Activated T-cell treated with anti-CD3 and anti-CD28 coated beads, Interleukin-2, amount 50 U/mL, for 48 hours (primary cell): ENCODE results near the gene SLC35G2.
"Not testable (repeated sequence)": the region's sequence is repeated elsewhere in the genome, so short reads cannot be mapped to it uniquely, and the experiment has no call there.

Experiments used
- DNase-seq, 2 experiments: peaks; one replicate each; pipeline ENCODE4 v3.0.0-alpha.2; 2020

Gene SLC35G2

DNA sequence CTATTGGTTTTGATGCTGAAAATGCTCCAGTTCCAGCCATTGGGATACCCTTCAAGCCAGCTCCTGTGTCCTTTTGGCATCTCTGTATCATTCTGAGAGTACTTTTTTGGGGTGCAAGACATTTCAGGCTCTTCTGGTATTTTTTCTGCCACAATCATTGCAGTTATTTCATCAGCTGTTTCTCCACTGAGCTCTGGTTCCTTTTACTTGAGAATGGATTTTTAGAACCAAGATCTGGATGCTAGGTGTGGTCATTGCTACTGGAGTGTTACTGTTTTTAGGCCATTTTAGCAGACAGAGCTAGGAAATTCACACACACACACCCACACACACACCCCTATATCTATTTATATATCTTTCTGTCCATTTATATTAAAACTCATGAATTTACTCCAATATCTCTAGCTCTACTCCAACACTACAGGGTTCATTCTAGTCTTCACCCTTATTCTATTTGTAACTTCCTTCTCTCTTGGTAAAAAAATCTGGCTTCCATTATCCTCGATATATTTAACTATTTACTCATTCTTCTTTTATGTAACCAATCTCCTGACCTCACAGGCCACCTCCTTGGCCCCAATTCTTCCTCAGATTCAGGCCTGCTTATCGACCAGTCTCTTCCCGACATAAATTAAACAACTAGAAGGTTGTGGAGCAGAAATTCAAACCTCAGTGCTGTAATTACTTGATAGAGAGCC is 17.0 kb downstream of the SLC35G2 start:
- DNase-seq = no peak

GRCh38 chr3:136836511-136837156 is 17.7 kb downstream of the SLC35G2 start:
- no peak for DNase-seq

DNA sequence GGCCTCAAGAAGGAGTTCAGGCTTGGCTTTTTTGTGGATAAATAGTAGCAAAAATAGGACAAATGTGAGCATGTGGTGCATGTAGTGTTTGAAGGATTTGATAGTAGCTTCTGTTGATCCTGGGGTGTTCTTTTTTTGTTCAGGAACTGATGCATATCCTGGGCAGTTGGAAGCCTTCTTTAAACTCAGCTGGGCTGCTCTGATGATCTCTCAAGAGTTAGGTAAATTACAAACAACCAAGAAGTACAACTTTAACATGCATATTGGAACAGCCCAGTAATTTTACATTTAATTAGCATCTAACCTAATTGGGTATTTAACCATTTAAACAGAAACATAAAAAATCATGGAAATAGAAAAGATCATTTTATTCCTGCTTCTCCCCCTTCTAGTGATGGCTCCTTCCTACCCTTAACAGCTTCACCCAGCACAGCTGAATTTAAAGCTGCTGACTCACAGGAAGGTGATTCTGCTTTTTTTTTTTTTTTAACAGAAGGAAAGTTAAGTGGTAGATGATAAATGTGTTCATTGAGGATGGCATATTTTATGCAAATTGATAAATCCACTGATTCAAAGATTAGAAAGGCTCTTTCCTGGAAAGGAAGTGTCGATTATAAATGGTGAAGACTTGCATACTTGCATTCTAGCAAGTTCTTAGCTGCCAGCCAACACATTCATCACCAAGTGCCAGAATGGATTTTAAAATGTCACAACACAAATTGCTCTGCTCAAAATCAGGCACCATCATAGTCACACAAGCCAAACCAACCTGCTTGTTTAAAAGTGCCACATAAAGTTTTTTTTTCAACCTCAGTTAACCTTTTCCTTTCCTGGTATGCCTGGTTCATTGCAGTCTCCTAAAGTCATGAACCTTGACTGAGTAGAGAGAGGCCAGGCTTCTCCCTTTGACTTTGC is 20.0 kb downstream of the SLC35G2 start:
- no peak for DNase-seq

DNA sequence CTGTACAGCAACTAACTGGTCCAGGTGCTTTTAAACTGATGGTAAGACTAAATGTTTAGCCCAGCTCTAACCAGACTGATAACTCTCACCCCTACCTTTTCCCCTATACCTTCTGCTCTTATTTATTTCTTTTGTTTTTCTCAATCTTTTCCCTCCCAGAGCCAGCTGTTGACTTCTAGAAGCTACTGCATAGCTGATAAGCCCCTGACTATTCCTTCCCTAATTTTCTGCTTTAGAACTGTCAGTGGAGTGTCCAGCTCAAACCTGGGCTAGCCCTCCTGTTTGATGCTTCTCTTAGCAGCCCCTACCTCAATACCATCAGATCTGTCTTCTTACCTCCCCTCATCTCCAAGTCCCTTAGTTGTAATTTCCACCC is 20.6 kb downstream of the SLC35G2 start:
- no peak for DNase-seq

- DNase-seq = no peak
Observed at GRCh38 chr3:136840252-136840651, 21.3 kb downstream of the SLC35G2 start.

- DNase-seq = no peak
Observed at GRCh38 chr3:136842294-136842693, 23.4 kb downstream of the SLC35G2 start.

- DNase-seq = no peak
Observed at GRCh38 chr3:136844724-136845123, 25.8 kb downstream of the SLC35G2 start.

DNA sequence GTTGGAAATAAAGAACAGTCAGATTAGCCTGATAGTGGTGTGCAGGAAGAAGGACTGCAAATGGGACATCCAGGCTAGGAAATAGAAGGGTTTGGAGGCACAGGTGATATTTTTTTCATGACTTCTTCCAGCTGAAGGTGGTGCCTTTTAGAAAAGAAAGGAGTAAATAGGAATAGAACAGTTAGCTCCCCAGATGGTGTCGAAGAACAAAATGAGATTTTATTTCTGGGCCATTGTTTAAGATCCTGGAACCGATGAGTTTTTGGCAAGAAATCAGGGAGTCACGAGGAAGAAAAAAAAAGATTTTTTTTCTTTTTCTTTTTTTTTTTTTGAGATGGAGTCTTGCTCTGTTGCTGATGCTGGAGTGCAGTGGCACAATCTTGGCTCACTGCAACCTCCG is 33.3 kb downstream of the SLC35G2 start:
- no peak for DNase-seq

DNA sequence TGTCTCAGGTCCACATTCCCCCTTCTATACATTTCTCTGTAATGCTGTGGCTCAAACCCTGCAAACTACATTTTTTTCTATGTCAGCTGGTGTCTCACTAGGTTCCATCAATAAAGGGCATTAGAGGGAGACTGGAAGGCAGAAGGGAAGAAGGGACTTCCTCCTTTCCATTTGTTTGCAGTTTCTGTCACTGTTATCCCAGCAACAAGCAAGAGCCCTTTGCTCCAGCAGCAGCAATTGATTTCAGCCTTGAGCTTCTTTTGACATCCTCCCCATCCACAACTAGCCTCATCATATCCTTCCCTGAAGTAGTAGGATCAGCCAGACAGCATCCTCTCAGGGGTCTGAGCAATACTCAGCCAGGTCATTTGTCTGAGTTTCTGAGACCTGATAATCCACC is 37.7 kb downstream of the SLC35G2 start:
- DNase-seq = no peak

GRCh38 chr3:136858381-136858780 is 39.5 kb downstream of the SLC35G2 start:
- DNase-seq = no peak

GRCh38 chr3:136860541-136860940 is 41.6 kb downstream of the SLC35G2 start:
- no peak for DNase-seq

DNA sequence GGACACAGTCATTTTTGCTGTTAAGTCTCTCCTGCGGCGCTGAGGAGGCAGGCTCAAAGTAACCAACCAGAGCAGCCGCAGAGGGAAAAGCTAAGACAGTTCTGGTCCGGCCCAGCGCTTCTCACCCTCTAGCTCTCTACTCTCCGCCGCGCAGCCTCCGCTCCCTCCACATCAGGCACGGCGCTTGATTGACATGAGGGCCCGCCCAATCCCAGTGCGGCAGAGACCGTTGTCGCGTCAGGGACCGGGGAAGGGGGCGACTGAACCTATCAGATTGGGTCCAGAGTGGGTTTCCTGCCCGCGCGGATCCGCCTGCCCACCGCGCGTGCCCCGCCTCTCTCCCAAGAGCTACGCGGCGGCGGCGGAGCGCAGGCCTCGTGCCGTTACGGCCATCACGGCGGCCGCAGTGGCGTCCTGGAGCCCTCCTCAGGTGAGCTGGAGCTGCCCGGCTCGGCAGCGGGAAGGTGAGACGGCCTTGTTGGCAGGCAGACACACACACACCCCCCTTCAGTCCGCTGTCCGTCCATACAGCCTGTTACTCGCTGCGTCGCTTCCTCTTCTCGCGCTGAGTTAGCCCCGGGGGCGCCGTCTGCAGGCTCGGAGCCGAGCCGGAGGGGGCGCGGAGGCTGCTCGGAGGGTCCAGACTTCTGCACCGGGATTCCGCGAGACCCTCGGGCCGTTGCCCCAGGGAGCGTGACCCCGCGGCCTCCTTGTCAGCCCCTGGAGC is 43.1 kb downstream of the SLC35G2 start, which contains the start of gene NCK1:
Gene NCK1 (plus strand): TSS at position 319 of the 727 bp plus-strand sequence. CDS start 65,794 bp downstream, outside the sequence.
- DNase-seq = peak; percentile 97 to 98

DNA sequence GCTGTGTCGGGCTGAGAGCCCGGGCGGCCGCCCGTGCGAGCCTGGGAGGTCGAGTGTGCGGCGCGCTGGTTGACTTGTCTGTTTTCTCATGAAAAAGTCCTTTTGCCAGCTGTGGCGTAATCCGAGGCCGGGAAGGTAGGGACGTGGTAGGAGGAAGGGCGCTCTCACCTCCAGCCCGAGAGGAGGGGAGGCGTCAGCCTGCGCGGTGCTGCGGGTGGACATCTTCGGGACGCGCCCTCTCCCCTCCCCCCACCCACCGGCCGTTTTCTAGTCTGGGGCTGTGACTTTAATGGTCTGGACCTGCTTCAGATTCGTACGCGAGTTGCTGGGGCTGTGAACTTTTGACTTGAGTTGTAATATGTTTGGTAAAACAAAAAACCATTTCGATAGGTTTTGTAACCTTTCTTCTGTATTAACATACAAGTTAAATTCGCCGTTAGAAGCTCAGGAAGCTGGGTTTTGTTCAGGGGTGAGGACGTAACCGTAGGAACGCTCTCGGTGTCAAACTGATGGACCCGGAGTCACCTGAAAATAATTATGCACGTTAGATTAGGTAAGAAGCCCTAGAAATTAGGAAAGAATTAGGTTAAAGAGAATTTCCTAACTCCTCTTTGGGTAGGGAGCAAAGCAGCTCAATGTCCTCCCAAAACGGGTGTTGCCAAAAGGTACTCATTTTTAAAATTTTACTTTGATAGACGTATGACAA is 43.8 kb downstream of the SLC35G2 start:
- peak; percentile 70 to 74 for DNase-seq

- no peak for DNase-seq
Observed at GRCh38 chr3:136869282-136869681, 50.4 kb downstream of the SLC35G2 start.

DNA sequence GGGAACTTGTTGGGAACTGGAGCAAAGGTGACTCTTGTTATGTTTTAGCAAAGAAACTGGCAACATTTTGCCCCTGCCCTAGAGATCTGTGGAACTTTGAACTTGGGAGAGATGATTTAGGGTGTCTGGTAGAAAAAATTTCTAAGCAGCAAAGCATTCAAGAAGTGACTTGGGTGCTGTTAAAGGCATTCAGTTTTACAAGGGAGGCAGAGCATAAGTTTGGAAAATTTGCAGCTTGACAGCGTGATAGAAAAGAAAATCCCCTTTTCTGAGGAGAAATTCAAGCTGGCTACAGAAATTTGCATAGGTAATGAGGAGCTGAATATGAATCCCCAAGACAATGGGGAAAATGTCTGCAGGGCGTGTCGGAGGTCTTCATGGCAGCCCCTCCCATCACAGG is 53.3 kb downstream of the SLC35G2 start:
- DNase-seq = not testable (repeated sequence)

DNA sequence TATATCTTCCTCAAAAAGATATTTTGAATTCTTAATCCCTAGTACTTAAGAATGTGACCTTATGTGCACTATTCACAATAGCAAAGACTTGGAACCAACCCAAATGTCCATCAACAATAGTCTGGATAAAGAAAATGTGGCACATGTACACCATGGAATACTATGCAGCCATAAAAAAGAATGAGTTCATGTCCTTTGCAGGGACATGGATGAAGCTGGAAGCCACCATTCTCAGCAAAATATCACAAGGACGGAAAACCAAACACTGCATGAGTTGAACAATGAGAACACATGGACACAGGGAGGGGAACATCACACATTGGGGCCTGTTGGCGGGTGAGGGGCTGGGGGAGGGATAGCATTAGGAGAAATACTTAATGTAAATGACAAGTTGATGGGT is 60.6 kb downstream of the SLC35G2 start:
- DNase-seq = not testable (repeated sequence)

- DNase-seq = no peak
Observed at GRCh38 chr3:136882571-136882970, 63.6 kb downstream of the SLC35G2 start.

DNA sequence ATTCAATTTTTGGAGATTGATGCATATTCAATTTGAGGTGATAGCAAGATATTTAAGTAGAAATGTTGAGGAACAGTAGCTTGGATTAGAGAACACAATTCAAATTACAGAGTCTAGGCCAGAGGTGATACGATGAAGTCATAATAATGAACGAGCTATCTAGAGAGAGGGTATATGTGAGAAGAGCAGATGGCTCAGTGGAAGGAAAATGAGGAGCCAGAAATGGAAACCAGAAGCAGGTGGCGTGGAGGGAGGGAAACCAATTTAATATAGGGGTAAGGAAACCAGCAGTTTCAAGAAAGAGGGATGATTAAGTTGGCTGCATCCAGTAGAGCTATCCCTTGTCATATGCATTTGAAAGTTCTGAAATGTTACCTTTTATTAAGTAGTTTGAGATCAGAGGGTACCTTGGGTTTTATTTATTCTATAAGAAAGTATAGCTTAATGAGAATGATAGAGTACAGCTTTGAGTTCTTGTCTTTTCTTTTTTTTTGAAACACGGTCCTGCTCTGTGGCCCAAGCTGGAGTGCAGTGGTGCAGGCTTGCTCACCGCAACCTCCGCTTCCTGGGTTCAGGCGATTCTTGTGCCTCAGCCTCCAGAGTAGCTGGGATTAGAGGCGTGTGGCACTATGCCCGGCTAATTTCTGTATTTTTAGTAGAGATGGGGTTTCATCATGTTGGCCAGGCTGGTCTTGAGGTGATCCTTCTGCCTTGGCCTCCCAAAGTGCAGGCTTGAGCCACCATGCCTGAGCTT is 65.2 kb downstream of the SLC35G2 start:
- no peak for DNase-seq

GRCh38 chr3:136885357-136886213 is 66.7 kb downstream of the SLC35G2 start:
- DNase-seq = no peak

GRCh38 chr3:136889947-136890346 is 71.0 kb downstream of the SLC35G2 start:
- DNase-seq = no peak
